Stimulated activated memory B cell treated with anti-CD40 and anti-IgM and Interleukin-4, amounts not matched to agents 10 μg/mL and 1 μg/mL and 100 μg/mL, for 72 hours (primary cell): ENCODE data around the gene ANO1.

Source experiments
- ATAC-seq: fragments of 150-1000 bp; cut with Tn5 transposase; 2 replicates; pipeline ENCODE4 v1.10.0; 2021
- H3K27ac Mint-ChIP-seq: one replicate; pipeline ENCODE4 v1.8.0; 2022; ENCODE audit warnings: mild to moderate bottlenecking, mixed read lengths
- H3K27me3 Mint-ChIP-seq: one replicate; pipeline ENCODE4 v1.8.0; 2022; ENCODE audit warnings: mixed read lengths
- H3K36me3 Mint-ChIP-seq: one replicate; pipeline ENCODE4 v1.8.0; 2022; ENCODE audit warnings: mixed read lengths
- H3K4me1 Mint-ChIP-seq: one replicate; pipeline ENCODE4 v1.8.0; 2022; ENCODE audit warnings: mixed read lengths
- H3K4me3 Mint-ChIP-seq: one replicate; pipeline ENCODE4 v1.8.0; 2022; ENCODE audit warnings: mild to moderate bottlenecking, moderate library complexity, mixed read lengths
- H3K9me3 Mint-ChIP-seq: one replicate; pipeline ENCODE4 v1.8.0; 2022; ENCODE audit warnings: mixed read lengths

Gene ANO1

DNA sequence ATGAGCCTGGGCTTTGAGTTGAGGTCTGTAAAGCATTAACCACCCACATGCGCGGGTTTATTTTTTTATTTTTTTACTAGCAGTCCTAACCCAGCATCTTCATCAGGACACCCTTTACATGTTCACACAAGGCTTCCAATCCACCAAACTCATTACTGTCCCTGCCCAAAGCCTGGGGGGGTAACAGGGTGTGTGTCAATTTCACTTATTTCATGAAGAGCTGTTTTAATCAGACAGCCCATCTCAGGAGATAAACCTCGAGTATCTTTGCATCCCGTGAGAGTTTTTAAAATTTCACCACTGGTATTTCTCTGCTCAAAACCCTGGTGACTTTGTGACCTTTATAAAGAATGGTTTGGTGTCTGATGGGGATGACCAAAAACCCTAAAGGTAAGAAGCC is 45.6 kb downstream of the ANO1 start:
- H3K4me1 Mint-ChIP-seq, result no peaks in the 10 kb centered on the region
- H3K27me3 Mint-ChIP-seq, result peaks cover 28% of the 10 kb centered on the region
- peaks cover 24% of the 10 kb centered on the region for H3K9me3 Mint-ChIP-seq
- H3K27ac Mint-ChIP-seq, result no peak overlapping the region
- H3K36me3 Mint-ChIP-seq, result no peaks in the 10 kb centered on the region
- H3K4me3 Mint-ChIP-seq, result no peak overlapping the region
- no peak for ATAC-seq

DNA sequence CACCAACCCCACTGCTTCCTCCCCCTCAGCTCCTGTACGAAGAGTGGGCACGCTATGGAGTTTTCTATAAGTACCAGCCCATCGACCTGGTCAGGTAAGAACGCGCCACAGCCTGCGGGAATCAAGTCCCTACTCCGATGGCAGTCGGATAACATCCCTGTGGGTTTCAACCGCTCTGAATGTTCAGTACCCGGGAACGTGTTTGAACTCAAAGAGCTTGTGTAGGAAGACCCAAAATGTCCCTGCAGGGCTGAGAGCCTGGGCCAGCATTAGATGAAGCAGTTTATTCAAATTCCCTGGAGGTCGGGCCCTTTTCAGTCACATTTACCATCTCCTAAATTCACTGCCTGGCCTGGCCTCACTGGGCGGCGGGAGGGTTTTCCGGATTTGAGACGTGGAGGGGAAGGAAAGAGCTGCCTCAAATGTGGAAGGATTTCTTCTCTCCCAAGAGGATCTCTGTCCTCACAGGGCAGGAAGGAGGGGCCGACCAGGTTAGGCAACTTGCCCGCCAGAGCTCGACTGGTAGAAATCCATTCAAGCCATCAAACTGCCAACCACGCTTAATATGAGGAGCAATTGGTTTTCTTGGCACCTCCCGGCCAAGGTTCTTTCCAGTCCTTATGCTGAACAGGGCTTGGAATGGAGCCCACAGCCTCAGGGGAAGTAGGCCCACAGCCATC is 46.3 kb downstream of the ANO1 start:
- Mint-ChIP-seq H3K27ac (no peak overlapping the region), H3K9me3 (peaks cover 18% of the 10 kb centered on the region)

DNA sequence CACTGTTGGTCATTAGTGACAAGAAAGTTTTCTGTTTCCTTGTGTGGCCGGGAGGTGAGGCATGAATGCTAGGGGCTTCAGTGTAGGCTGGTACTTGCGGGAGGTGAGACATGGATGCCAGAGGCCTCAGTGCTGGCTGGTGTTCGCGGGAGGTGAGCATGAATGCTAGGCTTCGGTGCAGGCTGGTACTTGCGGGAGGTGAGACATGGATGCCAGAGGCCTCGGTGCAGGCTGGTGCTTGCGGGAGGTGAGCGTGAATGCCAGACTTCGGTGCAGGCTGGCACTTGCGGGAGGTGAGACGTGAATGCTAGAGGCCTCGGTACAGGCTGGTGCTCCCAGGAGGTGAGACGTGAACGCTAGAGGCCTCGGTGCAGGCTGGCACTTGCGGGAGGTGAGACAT is 48.4 kb downstream of the ANO1 start:
- Mint-ChIP-seq H3K27me3 (peaks cover 15% of the 10 kb centered on the region), H3K4me1 (no peaks in the 10 kb centered on the region), H3K9me3 (peaks cover 9% of the 10 kb centered on the region), H3K36me3 (no peaks in the 10 kb centered on the region), H3K4me3 (no peak overlapping the region), H3K27ac (no peak overlapping the region)
- ATAC-seq, result no peak

More for the DNA sequence above, 46.3 kb downstream of the ANO1 start:
- H3K36me3 Mint-ChIP-seq, result no peaks in the 10 kb centered on the region
- ATAC-seq, result no peak
- no peaks in the 10 kb centered on the region for H3K4me1 Mint-ChIP-seq
- no peak overlapping the region for H3K4me3 Mint-ChIP-seq
- peaks cover 21% of the 10 kb centered on the region for H3K27me3 Mint-ChIP-seq

DNA sequence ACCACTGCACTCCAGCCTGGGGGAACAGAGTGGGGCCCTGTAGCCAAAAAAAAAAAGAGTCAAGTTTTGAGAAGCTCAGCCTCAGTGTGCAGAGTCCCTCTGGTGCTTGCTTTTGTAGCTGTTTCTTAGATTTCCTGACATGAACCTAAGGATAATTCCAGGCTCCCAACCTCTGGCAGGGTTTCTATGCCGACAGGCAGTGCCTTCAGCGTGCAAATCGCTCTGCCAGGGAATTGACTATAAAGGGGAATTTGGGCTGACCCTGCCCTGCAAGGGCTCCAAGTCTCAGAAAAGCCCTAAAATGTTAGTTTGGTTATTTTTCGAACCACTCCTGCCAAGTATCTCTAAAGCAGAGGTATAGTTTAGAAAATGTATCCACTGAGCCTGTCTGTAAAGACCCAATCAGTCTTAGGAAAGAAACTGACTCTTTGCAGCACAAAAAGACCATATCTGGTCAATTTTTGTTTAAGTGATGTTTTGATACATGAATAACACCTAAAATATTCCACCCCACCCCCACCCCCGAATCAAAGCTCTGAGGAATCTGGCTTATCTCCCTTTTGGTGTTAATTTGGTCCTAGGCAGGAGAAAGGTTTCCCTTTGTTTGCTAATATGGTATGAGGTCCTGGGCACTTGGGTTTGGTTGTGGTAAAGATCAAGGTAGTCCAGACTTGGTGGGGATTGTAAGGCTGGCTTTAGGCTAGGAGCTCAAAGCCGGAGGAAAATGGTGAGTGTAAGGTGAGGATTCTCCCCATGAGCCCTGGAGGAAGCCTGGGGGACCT is 49.7 kb downstream of the ANO1 start:
- Mint-ChIP-seq H3K27me3 (peaks cover 15% of the 10 kb centered on the region), H3K4me3 (no peak overlapping the region), H3K36me3 (no peaks in the 10 kb centered on the region), H3K4me1 (no peaks in the 10 kb centered on the region), H3K9me3 (no peaks in the 10 kb centered on the region), H3K27ac (no peak overlapping the region)
- ATAC-seq, result no peak

DNA sequence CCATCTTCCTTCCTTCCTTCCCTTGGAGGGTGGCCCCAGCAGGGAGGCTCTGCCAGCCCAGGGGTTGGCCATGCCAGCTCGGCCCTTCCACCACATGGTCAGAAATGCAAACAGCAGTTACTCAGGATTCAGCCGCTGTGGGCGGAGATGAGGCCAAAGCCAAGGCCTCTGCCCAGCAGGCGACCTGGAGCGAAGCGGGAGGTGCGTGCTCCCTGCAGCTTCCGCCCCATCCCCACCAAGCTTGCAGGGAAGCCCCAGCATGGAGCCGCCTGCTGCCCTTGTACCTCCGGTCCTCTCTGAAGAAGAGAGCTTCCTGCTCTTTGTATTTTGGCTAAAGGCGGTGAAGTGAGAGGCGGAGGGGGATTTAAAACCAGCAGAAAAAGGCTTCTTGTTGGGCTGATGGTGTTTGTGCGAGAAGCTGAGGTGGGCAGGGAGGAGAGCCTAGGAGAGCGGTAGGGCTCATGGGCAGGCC is 50.4 kb downstream of the ANO1 start:
- Mint-ChIP-seq H3K27ac (no peak overlapping the region), H3K4me3 (no peak overlapping the region), H3K4me1 (no peaks in the 10 kb centered on the region), H3K27me3 (peaks cover 18% of the 10 kb centered on the region), H3K9me3 (no peaks in the 10 kb centered on the region), H3K36me3 (no peaks in the 10 kb centered on the region)
- ATAC-seq, result no peak

DNA sequence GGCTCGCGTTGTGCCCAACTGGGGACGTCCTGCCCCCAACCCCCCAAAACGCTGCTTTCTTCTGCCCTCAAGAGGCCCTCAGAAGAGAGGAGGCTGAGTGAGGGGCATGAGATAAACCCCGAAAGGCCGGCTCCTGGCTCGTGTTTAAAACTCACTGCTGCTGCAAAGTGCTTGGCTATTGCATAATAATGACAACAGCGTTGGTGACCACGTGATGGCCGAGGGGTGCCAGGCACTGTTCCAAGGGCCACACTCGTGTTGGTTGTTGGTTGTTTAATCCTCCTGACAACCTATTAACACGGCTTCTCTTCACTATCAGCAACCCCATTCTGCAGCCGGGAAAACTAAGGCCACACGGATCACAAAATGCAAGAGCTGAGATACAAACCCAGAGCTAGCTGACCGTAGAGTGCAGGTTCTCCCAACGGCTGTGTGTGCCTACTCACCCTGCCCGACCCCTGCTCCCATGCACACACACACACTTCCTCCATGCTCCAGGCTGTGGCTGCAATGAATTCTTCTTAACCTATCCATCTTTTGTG is 51.0 kb downstream of the ANO1 start:
- peaks cover 18% of the 10 kb centered on the region for H3K27me3 Mint-ChIP-seq
- no peaks in the 10 kb centered on the region for H3K4me1 Mint-ChIP-seq
- no peaks in the 10 kb centered on the region for H3K36me3 Mint-ChIP-seq
- no peak for ATAC-seq
- H3K27ac Mint-ChIP-seq, result no peak overlapping the region
- no peak overlapping the region for H3K4me3 Mint-ChIP-seq
- no peaks in the 10 kb centered on the region for H3K9me3 Mint-ChIP-seq

DNA sequence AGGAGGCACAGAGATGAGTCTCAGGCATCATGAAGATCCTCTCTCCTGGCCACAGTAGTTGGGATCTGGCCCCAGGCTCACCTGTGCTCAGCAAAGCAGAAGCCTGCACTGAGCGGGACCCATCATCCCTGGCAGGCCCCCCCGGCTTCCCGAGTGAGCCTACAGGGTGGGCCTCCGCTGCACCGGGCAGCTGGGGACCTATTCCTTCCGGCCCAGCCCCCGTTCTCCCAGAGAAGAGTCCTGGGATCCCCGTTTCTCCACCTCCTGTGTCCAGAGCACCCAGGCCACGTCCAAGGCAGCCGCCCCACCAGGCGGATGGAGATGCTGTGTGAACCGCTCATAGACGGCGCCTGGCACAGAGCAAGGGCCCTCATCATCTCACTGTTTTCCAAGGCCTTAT is 52.5 kb downstream of the ANO1 start:
- Mint-ChIP-seq H3K4me3 (no peak overlapping the region), H3K36me3 (no peaks in the 10 kb centered on the region), H3K27me3 (peaks cover 18% of the 10 kb centered on the region), H3K27ac (no peak overlapping the region), H3K4me1 (no peaks in the 10 kb centered on the region), H3K9me3 (no peaks in the 10 kb centered on the region)
- ATAC-seq, result no peak

DNA sequence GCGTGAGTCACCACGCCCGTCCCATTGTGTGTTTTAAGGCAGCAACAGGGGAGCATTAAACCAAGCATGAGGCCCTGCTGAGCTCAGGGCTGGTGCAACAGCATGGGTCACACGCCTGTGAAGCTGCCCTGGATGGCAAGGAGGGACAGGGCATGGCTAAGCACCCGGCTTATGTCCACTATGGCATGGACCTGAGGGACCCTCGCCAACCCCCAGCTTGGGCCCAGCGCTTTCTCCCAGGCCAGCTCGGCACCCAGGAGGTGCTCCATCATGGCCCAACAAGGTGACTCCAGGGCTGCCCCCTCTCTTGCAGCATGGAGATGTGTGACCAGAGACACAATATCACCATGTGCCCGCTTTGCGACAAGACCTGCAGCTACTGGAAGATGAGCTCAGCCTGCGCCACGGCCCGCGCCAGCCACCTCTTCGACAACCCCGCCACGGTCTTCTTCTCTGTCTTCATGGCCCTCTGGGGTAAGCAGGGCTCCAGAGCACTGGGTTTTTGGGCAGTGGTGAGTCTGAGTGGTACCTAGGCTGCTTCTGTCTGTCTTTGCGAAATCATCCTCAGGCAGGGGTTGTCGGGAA is 53.6 kb downstream of the ANO1 start:
- no peaks in the 10 kb centered on the region for H3K36me3 Mint-ChIP-seq
- H3K27ac Mint-ChIP-seq, result no peak overlapping the region
- no peaks in the 10 kb centered on the region for H3K4me1 Mint-ChIP-seq

DNA sequence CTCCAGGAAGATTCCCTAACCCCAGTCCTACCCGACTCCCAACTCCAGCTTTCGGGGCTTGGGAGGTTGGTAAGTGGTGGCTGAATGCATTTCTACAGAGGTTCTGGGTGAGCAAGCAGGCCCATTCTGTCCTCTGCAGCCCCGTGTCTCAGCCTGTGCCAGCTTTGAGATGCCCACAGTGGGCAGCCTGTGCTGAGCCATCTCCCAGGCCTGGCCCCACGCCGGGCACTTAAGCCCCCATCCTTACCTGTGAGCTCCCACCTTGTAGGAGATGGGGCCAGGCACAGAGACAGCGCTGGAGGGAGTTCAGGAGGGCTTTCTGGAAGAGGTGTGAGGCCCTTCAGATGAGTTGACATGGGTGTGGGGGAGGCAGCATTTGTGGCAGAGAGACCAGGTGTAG is 54.5 kb downstream of the ANO1 start:
- no peaks in the 10 kb centered on the region for H3K4me1 Mint-ChIP-seq
- ATAC-seq, result no peak
- no peaks in the 10 kb centered on the region for H3K36me3 Mint-ChIP-seq
- H3K27ac Mint-ChIP-seq, result no peak overlapping the region
- no peaks in the 10 kb centered on the region for H3K9me3 Mint-ChIP-seq
- H3K27me3 Mint-ChIP-seq, result peaks cover 18% of the 10 kb centered on the region
- no peak overlapping the region for H3K4me3 Mint-ChIP-seq

More for the DNA sequence above, 53.6 kb downstream of the ANO1 start:
- H3K9me3 Mint-ChIP-seq, result no peaks in the 10 kb centered on the region
- H3K4me3 Mint-ChIP-seq, result no peak overlapping the region
- H3K27me3 Mint-ChIP-seq, result peaks cover 18% of the 10 kb centered on the region
- ATAC-seq, result no peak

DNA sequence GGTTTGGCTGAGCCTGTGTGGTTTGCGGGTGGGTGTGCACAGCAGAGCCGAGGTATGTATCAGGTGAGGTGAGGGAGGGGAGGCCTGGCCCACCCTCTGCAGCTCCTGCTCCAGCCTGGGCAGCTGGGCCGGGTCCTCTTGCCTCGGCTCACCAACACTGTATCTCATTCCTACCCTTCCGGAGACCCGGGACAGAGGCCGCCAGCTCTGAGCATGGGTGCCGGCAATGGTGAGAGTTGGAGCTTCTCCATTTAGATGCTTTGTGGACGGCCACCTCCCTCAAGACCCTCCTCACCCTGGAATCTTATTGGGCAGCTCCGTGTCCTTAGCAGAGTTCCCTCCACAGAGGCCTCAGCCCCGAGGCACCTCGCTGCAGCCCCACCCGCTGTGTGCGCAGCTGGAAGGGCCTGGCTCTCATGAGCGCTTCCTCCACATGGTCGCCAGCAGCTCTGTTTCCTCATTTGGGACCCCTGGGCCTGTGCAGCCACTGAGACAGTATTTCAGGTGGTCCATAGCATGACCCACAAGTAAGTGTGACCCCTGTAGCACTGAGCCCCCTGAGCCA is 55.7 kb downstream of the ANO1 start:
- peaks cover 18% of the 10 kb centered on the region for H3K27me3 Mint-ChIP-seq
- no peaks in the 10 kb centered on the region for H3K36me3 Mint-ChIP-seq
- no peak overlapping the region for H3K27ac Mint-ChIP-seq
- no peak for ATAC-seq
- H3K9me3 Mint-ChIP-seq, result no peaks in the 10 kb centered on the region
- no peaks in the 10 kb centered on the region for H3K4me1 Mint-ChIP-seq
- H3K4me3 Mint-ChIP-seq, result no peak overlapping the region

DNA sequence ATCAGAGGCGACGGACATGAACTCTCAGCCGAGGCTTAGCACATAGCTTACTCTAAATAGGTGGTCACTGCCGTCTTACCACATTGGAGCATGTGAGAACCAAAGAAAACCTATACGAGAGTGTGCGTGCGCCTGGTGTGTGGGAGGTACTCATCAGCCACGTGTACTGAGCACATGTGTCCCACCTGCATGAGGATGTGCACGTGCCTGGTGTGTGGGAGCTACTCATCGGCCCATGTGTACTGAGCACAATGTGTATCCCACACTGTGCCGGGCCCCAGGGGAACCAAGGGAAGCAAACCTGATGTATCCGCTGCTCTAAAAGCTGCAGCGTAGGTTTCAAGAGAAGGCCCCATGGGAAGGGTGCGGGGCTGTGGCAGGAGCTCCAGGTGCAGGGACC is 56.4 kb downstream of the ANO1 start:
- Mint-ChIP-seq H3K27ac (no peak overlapping the region), H3K4me3 (no peak overlapping the region), H3K9me3 (no peaks in the 10 kb centered on the region), H3K36me3 (no peaks in the 10 kb centered on the region), H3K27me3 (peaks cover 22% of the 10 kb centered on the region), H3K4me1 (no peaks in the 10 kb centered on the region)
- ATAC-seq, result no peak

DNA sequence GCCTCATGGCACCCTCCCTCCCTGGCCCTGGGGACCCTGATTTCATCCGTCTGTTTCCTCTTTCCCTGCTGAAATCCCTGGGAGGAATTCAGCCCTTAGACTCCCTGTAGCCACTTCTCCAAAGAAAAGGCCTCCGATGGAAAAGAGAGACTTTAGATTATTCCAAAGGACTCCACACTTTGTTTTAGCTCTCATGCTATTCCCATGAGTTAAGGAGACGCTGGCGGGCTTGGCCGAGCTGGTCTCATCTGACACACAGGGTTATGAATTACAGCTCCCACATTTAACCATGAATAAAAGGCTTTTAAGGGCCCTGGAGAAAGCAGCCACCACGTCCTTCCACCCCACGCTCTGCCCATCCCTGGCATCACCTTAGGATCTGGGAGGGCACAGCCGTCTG is 57.0 kb downstream of the ANO1 start:
- Mint-ChIP-seq H3K4me1 (no peaks in the 10 kb centered on the region), H3K9me3 (no peaks in the 10 kb centered on the region), H3K27ac (no peak overlapping the region), H3K36me3 (no peaks in the 10 kb centered on the region), H3K27me3 (peaks cover 29% of the 10 kb centered on the region), H3K4me3 (no peak overlapping the region)
- no peak for ATAC-seq

DNA sequence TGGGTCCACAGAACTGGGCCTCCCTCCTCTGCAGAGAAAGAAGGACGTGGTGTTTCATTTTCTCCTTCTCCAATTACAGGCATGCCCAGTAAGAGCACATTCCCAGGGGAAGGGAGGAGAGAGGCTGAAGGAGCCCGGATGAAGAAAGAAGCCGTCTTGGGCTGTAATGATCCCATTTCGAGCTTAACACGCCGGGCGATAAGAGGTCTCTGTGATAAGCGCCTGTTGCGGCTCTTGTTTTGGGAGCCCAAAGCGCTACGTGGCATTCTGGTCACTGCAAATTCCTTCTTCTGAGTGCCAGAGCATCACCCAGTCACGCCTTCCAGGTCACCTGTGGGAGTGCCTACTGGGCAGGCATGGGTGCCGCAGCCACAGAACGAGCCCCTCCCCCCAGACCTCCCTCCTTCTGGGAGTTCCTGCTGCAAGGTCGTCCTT is 57.5 kb downstream of the ANO1 start:
- no peak for ATAC-seq
- no peak overlapping the region for H3K27ac Mint-ChIP-seq
- no peak overlapping the region for H3K4me3 Mint-ChIP-seq
- H3K4me1 Mint-ChIP-seq, result no peaks in the 10 kb centered on the region
- H3K27me3 Mint-ChIP-seq, result peaks cover 34% of the 10 kb centered on the region
- no peaks in the 10 kb centered on the region for H3K9me3 Mint-ChIP-seq
- H3K36me3 Mint-ChIP-seq, result no peaks in the 10 kb centered on the region

DNA sequence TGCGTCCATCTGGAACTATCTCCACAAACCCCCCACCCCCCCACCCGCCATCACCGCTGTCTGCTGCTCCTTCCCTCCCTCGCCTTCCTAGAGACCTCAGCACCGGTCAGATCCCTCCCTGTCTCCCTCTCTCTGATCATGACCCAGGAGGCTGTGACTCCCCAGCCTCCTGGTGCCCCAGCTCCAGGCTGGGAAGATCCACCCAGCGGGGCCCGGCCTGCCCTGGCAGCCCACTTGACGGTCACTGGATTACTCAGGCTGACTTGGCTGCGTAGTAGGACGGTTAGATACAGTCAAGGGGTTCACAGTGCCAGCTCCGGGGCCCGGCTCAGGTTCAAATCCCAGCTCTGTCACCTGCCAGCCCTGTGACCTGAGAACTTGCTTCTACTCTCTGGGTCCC is 59.3 kb downstream of the ANO1 start:
- Mint-ChIP-seq H3K27me3 (peaks cover 42% of the 10 kb centered on the region), H3K4me1 (no peaks in the 10 kb centered on the region), H3K9me3 (no peaks in the 10 kb centered on the region), H3K4me3 (no peak overlapping the region), H3K36me3 (no peaks in the 10 kb centered on the region), H3K27ac (no peak overlapping the region)
- no peak for ATAC-seq

DNA sequence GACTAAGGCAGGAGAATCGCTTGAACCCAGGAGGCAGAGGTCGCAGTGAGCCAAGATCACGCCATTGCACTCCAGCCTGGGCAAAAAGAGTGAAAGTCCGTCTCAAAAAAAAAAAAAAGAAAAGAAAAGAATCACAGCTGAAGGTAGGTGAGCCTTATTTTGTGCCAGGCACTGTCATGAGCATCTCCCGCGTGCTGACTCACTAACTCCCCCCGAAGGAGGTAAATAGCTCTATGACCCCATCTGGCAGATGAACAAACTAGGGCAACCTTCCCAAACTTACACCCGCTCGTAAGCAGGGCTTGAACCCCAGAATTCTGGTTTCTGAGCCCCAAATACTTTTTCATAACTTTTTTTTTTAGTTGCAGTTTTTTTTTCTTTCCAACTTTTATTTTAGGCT is 60.3 kb downstream of the ANO1 start:
- no peak overlapping the region for H3K4me3 Mint-ChIP-seq
- H3K36me3 Mint-ChIP-seq, result no peaks in the 10 kb centered on the region
- no peaks in the 10 kb centered on the region for H3K4me1 Mint-ChIP-seq
- no peak for ATAC-seq
- no peaks in the 10 kb centered on the region for H3K9me3 Mint-ChIP-seq
- no peak overlapping the region for H3K27ac Mint-ChIP-seq
- peaks cover 44% of the 10 kb centered on the region for H3K27me3 Mint-ChIP-seq
